ENCODE results near the gene SORBS1.

SORBS1 gene

DNA sequence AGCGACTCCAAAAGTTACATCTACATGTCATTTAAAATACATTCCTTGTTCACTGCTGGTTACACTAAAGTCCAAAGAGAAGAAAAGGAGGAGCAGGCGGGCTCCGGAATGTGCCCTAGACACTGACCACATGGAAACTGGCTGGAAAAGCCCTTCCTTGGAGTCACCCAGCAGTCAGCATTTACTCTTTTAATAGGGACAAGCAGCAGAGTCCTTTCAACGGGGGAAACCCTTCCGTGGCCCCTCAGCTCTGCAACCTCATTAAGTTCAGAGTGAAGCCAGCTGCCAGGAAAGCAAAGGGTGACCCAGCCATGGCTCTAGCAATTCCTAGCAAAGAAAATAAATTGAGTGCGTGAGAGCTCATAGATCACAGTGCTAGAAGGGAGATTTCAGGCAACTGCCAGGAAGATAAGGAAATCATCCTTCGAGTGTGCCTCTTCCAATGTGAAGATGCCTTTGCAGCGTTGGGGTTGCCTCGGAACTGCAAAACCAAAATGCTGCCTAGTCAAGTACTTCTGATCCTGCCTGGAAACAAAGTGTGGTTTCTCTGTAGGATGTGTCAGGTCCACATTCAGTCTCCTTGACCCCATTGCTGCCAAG is 101.6 kb downstream of the SORBS1 start:
- no peak for DNase-seq (ENCODE audit: low read depth)

GRCh38 chr10:95458871-95459270 is 102.3 kb downstream of the SORBS1 start:
- DNase-seq (ENCODE audit: low read depth) = no peak

- no peak for DNase-seq (ENCODE audit: low read depth)
Measured at GRCh38 chr10:95458014-95458413, 103.2 kb downstream of the SORBS1 start.

GRCh38 chr10:95457319-95457886 is 103.8 kb downstream of the SORBS1 start:
- DNase-seq (ENCODE audit: low read depth) = no peak

DNA sequence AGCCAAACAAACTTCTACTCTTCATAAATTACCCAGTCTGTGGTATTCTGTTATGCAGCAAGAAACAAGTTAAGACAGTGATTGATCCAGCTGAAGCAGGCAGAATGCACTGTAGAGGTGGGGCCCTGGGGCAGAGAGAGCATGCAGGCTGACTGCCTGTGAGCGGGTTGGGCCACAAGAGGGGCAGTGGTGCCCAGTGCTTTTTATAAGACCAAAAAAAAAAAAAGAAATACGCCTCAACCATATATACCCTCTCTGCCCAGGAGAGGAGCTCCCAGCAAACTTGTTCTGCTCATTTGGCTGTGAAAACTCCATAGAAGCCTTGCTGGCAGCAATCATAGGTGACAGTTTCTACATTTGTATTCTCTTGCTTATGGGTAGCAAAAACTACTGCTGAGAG is 104.7 kb downstream of the SORBS1 start:
- no peak for DNase-seq (ENCODE audit: low read depth)

- DNase-seq (ENCODE audit: low read depth) = no peak
Measured at GRCh38 chr10:95454940-95455339, 106.2 kb downstream of the SORBS1 start.

DNA sequence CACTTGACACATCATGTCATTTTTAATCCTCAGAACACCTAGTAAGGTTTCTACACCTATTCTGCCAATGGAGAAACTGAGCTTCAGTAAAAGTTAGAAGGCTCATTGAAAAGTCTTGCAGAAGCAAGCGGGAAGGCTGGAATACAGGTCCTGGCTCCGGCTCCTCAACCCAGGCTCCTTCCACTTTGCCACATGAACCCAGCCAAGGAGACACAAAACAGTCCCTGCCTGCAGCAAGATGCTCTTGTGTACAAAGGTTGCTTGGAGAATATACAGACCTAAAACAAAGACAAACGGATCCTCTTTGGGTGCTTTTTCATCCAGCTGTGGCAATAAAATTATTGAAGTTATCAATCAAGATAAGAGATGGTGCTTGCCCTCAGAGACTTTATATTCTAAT is 106.8 kb downstream of the SORBS1 start:
- DNase-seq (ENCODE audit: low read depth) = no peak

DNA sequence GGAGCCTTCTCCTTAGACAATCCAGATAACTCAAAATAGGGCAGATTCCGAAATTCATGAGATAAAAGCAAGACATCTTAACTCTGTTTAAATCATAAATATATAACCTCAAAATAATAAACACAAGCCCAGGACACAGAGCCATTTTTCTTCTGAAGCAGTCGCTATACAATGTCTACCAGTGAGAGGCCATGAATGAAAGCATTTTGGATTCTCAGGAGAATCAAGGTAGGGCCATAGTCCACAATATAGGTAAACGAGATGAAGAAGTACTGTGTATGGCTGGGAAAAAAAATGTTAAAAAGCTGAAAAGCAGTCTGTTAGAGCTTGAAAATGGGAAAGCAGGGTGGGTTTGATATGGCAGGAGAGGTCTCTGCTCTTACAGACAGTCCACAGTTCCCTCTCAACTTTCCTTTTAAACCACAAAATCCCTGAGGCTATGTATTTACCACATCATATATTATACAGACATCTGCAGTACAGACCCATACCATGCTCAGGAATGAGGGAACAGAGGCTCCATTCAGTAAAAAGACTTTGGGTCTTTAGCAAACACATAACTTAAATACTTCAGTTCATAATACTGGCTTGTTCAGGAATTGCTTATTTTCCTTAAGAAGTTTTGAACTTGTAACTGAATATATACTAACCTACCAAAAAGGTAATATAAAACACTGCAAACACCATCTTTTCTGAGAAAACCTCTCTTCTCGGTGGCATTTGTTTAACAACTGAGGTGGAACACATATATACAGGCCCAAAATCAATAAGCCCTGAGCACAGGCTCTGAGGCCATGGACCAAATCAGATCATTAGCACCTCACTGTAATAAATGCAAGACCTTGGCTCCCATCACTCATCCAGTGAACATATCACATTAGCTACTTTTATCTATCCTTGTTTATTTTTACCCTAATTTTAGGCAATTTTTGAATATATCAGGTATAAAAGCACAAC is 109.3 kb downstream of the SORBS1 start:
- DNase-seq (ENCODE audit: low read depth) = no peak

- DNase-seq (ENCODE audit: low read depth) = no peak
Measured at GRCh38 chr10:95451150-95451549, 110.0 kb downstream of the SORBS1 start.

- no peak for DNase-seq (ENCODE audit: low read depth)
Measured at GRCh38 chr10:95450188-95450587, 111.0 kb downstream of the SORBS1 start.

DNA sequence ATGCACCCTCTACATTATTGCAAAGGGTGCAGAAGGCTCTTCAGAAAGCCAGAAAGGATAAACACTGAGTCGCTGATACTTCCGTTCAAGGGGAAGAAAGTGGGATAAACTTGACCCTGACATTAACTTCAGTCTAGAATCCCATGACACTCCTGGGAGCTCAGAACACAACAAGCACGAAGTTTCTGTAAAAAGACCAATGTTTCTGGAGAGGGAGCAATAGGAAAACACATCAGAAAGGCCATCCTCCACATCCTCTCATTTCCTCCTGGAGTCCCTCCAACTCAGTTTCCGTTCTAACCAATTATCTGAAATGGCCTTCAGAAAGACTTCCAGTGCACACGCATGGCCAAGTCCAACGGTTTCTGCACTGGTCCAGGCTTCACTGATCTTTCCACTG is 113.5 kb downstream of the SORBS1 start:
- DNase-seq (ENCODE audit: low read depth) = no peak

- DNase-seq (ENCODE audit: low read depth) = peak; percentile 60
Measured at GRCh38 chr10:95445837-95446486, 115.2 kb downstream of the SORBS1 start.

DNA sequence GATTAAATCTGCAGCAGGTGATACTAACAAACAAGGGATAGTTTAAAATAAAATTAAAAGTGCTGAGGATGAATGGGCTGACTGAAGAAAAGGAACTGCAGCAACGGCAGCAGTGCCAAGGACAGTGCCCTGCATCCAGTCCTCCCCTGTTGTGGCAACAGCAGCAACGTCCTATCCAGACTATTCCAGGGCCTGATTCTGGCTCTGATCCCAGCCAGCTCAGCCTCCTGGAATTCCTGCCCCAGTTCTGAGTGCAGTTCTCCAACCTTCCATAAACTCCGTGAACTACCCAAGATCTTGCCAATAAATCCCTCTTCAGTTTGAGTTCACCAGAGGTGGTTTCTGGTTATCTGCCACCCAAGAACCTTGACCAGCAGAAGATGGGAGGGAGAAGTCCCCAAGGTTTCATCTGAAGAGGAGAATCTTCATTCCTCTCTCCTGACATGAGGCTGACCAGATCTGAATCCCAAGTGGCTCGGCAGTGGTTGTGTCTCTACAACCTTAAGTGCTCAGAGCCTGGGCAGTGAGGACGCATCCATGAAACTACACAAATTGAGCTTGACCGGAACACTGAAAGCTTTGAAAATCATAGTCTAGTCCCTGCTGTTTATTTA is 115.8 kb downstream of the SORBS1 start:
- peak; percentile 32 for DNase-seq (ENCODE audit: low read depth)

- DNase-seq (ENCODE audit: low read depth) = no peak
Measured at GRCh38 chr10:95444792-95445191, 116.4 kb downstream of the SORBS1 start.

DNA sequence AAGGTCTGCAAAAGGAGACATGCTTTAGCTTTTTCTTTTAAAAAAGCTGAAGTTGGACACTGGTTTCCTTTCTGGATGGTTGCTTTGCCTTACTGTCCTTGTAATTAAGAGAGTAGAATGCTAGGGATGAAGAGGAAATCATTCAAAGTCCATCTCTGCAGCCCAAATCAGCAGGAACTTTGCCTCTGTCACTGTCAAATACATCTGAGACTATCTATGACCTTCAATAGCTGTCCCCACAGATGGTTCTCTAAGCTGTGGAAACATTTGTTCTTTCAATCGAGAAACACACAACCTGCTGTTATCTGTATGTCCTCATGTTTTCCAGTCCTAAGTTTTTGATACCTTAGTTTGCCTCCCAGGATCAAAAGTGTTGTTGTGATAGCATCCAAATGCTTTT is 117.5 kb downstream of the SORBS1 start:
- DNase-seq (ENCODE audit: low read depth) = no peak

DNA sequence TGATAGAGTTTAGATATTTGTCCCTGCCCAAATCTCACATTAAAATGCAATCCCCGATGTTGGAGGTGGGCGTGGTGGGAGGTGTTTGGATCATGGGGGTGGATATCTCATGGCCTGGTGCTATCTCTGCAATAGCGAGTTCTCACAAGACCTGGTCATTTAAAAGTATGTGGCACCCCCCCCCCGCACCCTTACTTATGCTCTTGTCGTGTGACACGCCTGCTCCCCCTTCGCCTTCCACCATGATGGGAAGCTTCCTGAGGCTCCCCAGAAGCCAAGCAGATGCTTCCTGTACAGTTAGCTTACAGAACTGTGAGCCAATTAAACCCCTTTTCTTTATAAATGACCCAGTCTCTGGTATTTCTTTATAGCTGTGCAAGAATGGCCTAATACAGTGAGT is 118.8 kb downstream of the SORBS1 start:
- no peak for DNase-seq (ENCODE audit: low read depth)

- DNase-seq (ENCODE audit: low read depth) = no peak
Measured at GRCh38 chr10:95441547-95441923, 119.6 kb downstream of the SORBS1 start.

DNA sequence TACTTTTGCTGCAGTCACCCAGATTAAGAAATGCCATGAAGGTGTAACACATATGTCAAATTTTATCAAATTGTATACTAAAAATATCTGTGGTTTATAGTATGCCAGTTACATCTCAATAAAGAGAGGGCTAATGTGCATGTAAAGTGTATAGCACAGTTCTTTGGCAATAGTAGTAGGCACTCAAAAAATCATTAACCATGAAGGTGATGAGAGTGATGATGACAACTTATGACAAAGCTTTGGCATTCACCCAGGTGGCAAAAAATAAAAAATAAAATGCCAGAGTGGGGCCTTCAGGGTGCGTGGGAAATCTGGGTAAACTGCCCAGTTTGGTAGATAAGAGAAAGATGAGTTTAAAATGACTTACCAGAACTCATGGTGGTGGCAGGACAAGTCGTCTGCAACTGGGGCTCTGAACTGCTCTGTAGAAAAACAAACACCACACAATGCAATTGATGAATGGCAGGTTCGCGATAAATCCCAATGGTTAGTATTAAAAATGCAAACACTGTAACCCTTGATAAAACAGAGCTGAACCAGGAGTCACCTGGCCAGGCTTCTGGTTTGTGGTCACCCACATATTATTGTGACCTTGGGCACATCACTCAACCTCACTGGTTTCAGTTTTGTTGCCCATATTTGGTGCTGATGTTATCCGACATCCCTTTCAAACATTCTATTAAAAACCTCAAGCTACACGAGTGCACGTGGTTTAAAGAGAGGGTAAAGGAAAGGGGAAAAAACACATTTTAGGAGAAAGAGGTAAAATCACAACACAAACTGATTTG is 120.2 kb downstream of the SORBS1 start:
- no peak for DNase-seq (ENCODE audit: low read depth)

GRCh38 chr10:95440038-95440725 is 121.0 kb downstream of the SORBS1 start:
- no peak for DNase-seq (ENCODE audit: low read depth)

GRCh38 chr10:95438781-95439180 is 122.4 kb downstream of the SORBS1 start:
- DNase-seq (ENCODE audit: low read depth) = no peak

- DNase-seq (ENCODE audit: low read depth) = no peak
Measured at GRCh38 chr10:95437669-95438068, 123.5 kb downstream of the SORBS1 start.
